OCI-LY1 (cell line): ENCODE measurements around the gene PLA2G12B.

Experiments used
- EZH2 ChIP-seq: fragments of 200-600 bp; sonication (generic), shearing (Covaris generic); IDR thresholded peaks from 2 replicates; pipeline ENCODE4 v1.8.0; 2017; ENCODE audit warnings: borderline replicate concordance, mixed run types, mild to moderate bottlenecking, antibody characterized with exemption, low read length, moderate library complexity, mixed read lengths
- TF ChIP-seq, protein P1 (sequence below): fragments of 200-600 bp; sonication (generic), shearing (Covaris generic); IDR thresholded peaks from 2 replicates; pipeline ENCODE4 v1.5.1; 2017; ENCODE audit warnings: mild to moderate bottlenecking, antibody characterized with exemption, low read length, moderate library complexity, mixed read lengths

- TF ChIP-seq, protein P1, sequence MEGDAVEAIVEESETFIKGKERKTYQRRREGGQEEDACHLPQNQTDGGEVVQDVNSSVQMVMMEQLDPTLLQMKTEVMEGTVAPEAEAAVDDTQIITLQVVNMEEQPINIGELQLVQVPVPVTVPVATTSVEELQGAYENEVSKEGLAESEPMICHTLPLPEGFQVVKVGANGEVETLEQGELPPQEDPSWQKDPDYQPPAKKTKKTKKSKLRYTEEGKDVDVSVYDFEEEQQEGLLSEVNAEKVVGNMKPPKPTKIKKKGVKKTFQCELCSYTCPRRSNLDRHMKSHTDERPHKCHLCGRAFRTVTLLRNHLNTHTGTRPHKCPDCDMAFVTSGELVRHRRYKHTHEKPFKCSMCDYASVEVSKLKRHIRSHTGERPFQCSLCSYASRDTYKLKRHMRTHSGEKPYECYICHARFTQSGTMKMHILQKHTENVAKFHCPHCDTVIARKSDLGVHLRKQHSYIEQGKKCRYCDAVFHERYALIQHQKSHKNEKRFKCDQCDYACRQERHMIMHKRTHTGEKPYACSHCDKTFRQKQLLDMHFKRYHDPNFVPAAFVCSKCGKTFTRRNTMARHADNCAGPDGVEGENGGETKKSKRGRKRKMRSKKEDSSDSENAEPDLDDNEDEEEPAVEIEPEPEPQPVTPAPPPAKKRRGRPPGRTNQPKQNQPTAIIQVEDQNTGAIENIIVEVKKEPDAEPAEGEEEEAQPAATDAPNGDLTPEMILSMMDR, result no peak
- TF ChIP-seq EZH2, result no peak
Measured at GRCh38 chr10:72885953-72886352, 68.7 kb downstream of the PLA2G12B start.
